CD4-positive, CD25-positive, alpha-beta regulatory T cell (primary cell): ENCODE data around the gene PEAR1. TPM values are rescaled to one million over a fixed set of nuclear protein-coding genes. Genes with fewer than 3 reads are reported as not detected.
A peak's percentile ranks its signal among the peaks of the same experiment; 100 is the strongest.

Experiments
- ATAC-seq, 2 donors: fragments of 150-1000 bp; cut with Tn5 transposase; one replicate each; pipeline ENCODE4 v1.10.0; 2021; ENCODE audit warnings: low read depth in 2 of 2, moderate number of reproducible peaks in 2 of 2, moderate library complexity in 1 of 2
- DNase-seq, 3 donors: peaks; one replicate each; pipeline versions ENCODE4 v3.0.0 to v3.0.0-alpha.2; 2012 to 2022; ENCODE audit warnings: mixed read lengths in 1 of 3
- H3K27ac ChIP-seq: one replicate; pipeline ENCODE4 v1.7.0; 2013; ENCODE audit warnings: mild to moderate bottlenecking, low read length; ENCODE audit not compliant: insufficient read depth, poor library complexity, severe bottlenecking
- H3K27me3 ChIP-seq: one replicate; pipeline ENCODE4 v1.7.0; 2013; ENCODE audit warnings: low read length; ENCODE audit not compliant: control insufficient read depth, insufficient read depth
- H3K36me3 ChIP-seq: one replicate; pipeline ENCODE4 v1.7.0; 2013; ENCODE audit warnings: mild to moderate bottlenecking, low read length, moderate library complexity; ENCODE audit not compliant: control insufficient read depth, insufficient read depth
- H3K4me1 ChIP-seq: 2 replicates; pipeline ENCODE4 v1.7.0; 2013; ENCODE audit warnings: mild to moderate bottlenecking, low read length; ENCODE audit not compliant: insufficient read depth, control insufficient read depth, poor library complexity, severe bottlenecking
- H3K4me3 ChIP-seq: one replicate; pipeline ENCODE4 v1.7.0; 2013; ENCODE audit warnings: low read depth, mild to moderate bottlenecking, low read length, moderate library complexity
- H3K9me3 ChIP-seq, 2 experiments: 1 replicate in 1 of 2; 2 replicates in 1 of 2; pipeline ENCODE4 v1.7.0; 2013; ENCODE audit warnings: low read length in 2 of 2, mild to moderate bottlenecking in 1 of 2, moderate library complexity in 1 of 2; ENCODE audit not compliant: control insufficient read depth in 2 of 2
- H3K27ac Mint-ChIP-seq, 3 donors: one replicate each; pipeline ENCODE4 v1.8.0; 2020 to 2022; ENCODE audit warnings: mild to moderate bottlenecking in 3 of 3, mixed read lengths in 3 of 3, moderate library complexity in 2 of 3
- H3K27me3 Mint-ChIP-seq: one replicate; pipeline ENCODE4 v1.8.0; 2022; ENCODE audit warnings: mild to moderate bottlenecking, mixed read lengths
- H3K36me3 Mint-ChIP-seq: one replicate; pipeline ENCODE4 v1.8.0; 2020; ENCODE audit warnings: mixed read lengths
- H3K4me1 Mint-ChIP-seq, 4 donors: one replicate each; pipeline ENCODE4 v1.8.0; 2020 to 2022; ENCODE audit warnings: mixed read lengths in 4 of 4, mild to moderate bottlenecking in 1 of 4
- H3K4me3 Mint-ChIP-seq, 4 donors: one replicate each; pipeline ENCODE4 v1.8.0; 2020 to 2022; ENCODE audit warnings: mild to moderate bottlenecking in 4 of 4, mixed read lengths in 4 of 4, moderate library complexity in 3 of 4
- H3K9me3 Mint-ChIP-seq, 7 donors: one replicate each; pipeline ENCODE4 v1.8.0; 2020 to 2022; ENCODE audit warnings: mixed read lengths in 7 of 7, mild to moderate bottlenecking in 3 of 7, moderate library complexity in 2 of 7
- polyA plus RNA-seq, 4 donors: library from polyadenylated mRNA; unstranded; fragments of 300-500 nt; fragmentation: Illumina TruSeq; gene quantifications; one replicate each; pipeline ENCODE4 v1.2.3, GENCODE V29; 2021
- total RNA-seq: library from RNA; stranded (reverse); gene quantifications from one replicate; pipeline ENCODE4 v1.2.3, GENCODE V29; 2022

The PEAR1 gene
- total and polyA plus RNA-seq, 5 donors from 2014 or later, result 1.3 TPM; not detected in 4

- peaks cover 23% of the 10 kb centered on the region for H3K4me1 ChIP-seq
- Mint-ChIP-seq H3K4me1 (peaks cover 0 to 14% (median 6%) of the 10 kb centered on the region in 4 donors), H3K9me3 (no peaks in the 10 kb centered on the region), H3K27ac (peak overlapping the region in 1 of 3 donors; percentile 61), H3K4me3 (no peak overlapping the region), H3K27me3 (peaks cover 37% of the 10 kb centered on the region), H3K36me3 (no peaks in the 10 kb centered on the region)
- no peaks in the 10 kb centered on the region for H3K9me3 ChIP-seq
- no peaks in the 10 kb centered on the region for H3K36me3 ChIP-seq
- H3K4me3 ChIP-seq, result no peak overlapping the region
- H3K27ac ChIP-seq, result no peak overlapping the region
- DNase-seq (no peak), ATAC-seq (no peak)
- peaks cover 1% of the 10 kb centered on the region for H3K27me3 ChIP-seq
These were observed 37.2 kb upstream of the PEAR1 start for GRCh38 chr1:156856282-156856785.

DNA sequence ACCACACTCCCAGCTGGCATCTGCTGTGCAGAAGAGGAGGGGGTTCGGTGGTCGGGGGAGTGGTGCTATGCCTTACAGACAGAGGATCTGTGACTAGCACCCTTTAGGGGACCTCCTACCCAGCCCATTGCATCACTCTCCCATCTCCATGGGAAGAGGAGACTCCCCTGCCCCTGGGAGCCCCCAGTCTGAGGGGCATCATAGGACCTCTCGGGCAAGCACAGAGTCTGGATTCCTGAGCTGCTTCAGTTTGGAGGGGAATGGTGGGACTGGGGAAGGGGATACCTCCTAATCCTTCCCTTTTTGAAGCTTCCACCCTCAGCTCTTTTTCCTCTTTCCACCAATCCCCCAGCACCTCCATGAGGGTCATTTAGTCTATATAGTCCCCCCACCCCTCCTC, 36.0 kb upstream of the PEAR1 start:
- Histone ChIP-seq H3K27me3 (peaks cover 10% of the 10 kb centered on the region), H3K4me1 (peaks cover 25% of the 10 kb centered on the region), H3K4me3 (no peak overlapping the region), H3K9me3 (no peaks in the 10 kb centered on the region), H3K27ac (no peak overlapping the region), H3K36me3 (no peaks in the 10 kb centered on the region)
- Mint-ChIP-seq H3K4me3 (peak overlapping the region in 1 of 4 donors; percentile 59), H3K27ac (peak overlapping the region in 1 of 3 donors; percentile 25), H3K36me3 (no peaks in the 10 kb centered on the region), H3K27me3 (peaks cover 45% of the 10 kb centered on the region), H3K4me1 (peaks cover 0 to 20% (median 7%) of the 10 kb centered on the region in 4 donors), H3K9me3 (no peaks in the 10 kb centered on the region)
- ATAC-seq, result no peak
- no peak for DNase-seq

- DNase-seq (no peak), ATAC-seq (no peak)
- H3K27ac Mint-ChIP-seq, result no peak overlapping the region
- Histone ChIP-seq H3K9me3 (no peaks in the 10 kb centered on the region), H3K36me3 (no peaks in the 10 kb centered on the region), H3K27me3 (peaks cover 10% of the 10 kb centered on the region), H3K27ac (no peak overlapping the region), H3K4me3 (no peak overlapping the region), H3K4me1 (peaks cover 35% of the 10 kb centered on the region)
- H3K4me3 Mint-ChIP-seq, result peak overlapping the region; percentile 31 to 49 (median 42)
- peaks cover 7 to 26% (median 10%) of the 10 kb centered on the region in 4 donors for H3K4me1 Mint-ChIP-seq
- no peaks in the 10 kb centered on the region for H3K9me3 Mint-ChIP-seq
- H3K27me3 Mint-ChIP-seq, result peaks cover 53% of the 10 kb centered on the region
- H3K36me3 Mint-ChIP-seq, result no peaks in the 10 kb centered on the region
These were observed 35.0 kb upstream of the PEAR1 start for GRCh38 chr1:156858555-156858956.

GRCh38 chr1:156858959-156859522, 34.5 kb upstream of the PEAR1 start, which contains the start of gene INSRR:
Gene INSRR (minus strand): TSS chr1:156859117. CDS start chr1:156858621, 496 bp downstream.
- Mint-ChIP-seq H3K27ac (no peak within 1 kb of the TSS), H3K4me3 (peak within 1 kb of the TSS; percentile 57 to 85 (median 76)), H3K9me3 (no peaks in the 10 kb centered on the region), H3K27me3 (peaks cover 56% of the 10 kb centered on the region), H3K4me1 (peaks cover 8 to 30% (median 11%) of the 10 kb centered on the region in 4 donors), H3K36me3 (no peaks in the 10 kb centered on the region)
- H3K4me1 ChIP-seq, result peaks cover 35% of the 10 kb centered on the region
- H3K4me3 ChIP-seq, result no peak within 1 kb of the TSS
- no peak for ATAC-seq
- H3K27me3 ChIP-seq, result peaks cover 12% of the 10 kb centered on the region
- DNase-seq, result no peak
- H3K36me3 ChIP-seq, result no peaks in the 10 kb centered on the region
- no peak within 1 kb of the TSS for H3K27ac ChIP-seq
- H3K9me3 ChIP-seq, result no peaks in the 10 kb centered on the region

DNA sequence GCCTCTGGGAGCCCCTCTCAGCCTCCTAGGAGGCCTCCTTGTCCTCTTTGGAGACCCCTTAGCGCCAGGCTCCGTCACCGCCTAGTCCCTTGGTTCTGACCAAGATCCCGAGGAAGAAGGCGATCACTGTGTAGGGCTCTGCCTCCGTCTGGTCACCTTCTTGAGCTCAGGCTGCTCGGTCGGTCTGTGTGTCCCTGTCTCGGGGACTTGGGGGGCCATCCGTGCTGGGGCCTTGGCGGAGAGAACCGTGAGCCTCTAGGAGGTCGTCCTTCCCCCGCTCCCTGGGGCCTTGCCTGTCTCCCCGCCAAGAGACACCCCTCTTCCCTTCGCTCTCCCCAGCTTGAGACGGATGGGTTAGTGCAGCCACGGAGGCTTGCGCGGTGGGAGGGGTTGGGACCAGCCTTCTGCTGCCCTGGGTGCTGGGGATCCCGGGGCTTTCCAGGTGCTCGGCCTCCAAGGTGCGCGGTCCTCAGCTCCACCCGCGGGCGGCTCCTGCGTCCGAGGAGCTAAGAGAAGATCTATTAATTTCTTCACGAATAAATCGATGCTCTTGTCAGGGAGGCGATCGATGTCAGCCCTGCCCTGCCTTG, 33.9 kb upstream of the PEAR1 start:
- Mint-ChIP-seq H3K36me3 (no peaks in the 10 kb centered on the region), H3K9me3 (no peaks in the 10 kb centered on the region), H3K27ac (no peak overlapping the region), H3K4me1 (peaks cover 8 to 30% (median 11%) of the 10 kb centered on the region in 4 donors), H3K27me3 (peaks cover 56% of the 10 kb centered on the region), H3K4me3 (peak overlapping the region; percentile 57 to 85 (median 76))
- peaks cover 35% of the 10 kb centered on the region for H3K4me1 ChIP-seq
- H3K9me3 ChIP-seq, result no peaks in the 10 kb centered on the region
- H3K27ac ChIP-seq, result no peak overlapping the region
- ATAC-seq, result no peak
- no peaks in the 10 kb centered on the region for H3K36me3 ChIP-seq
- H3K27me3 ChIP-seq, result peaks cover 13% of the 10 kb centered on the region
- H3K4me3 ChIP-seq, result no peak overlapping the region
- no peak for DNase-seq

DNA sequence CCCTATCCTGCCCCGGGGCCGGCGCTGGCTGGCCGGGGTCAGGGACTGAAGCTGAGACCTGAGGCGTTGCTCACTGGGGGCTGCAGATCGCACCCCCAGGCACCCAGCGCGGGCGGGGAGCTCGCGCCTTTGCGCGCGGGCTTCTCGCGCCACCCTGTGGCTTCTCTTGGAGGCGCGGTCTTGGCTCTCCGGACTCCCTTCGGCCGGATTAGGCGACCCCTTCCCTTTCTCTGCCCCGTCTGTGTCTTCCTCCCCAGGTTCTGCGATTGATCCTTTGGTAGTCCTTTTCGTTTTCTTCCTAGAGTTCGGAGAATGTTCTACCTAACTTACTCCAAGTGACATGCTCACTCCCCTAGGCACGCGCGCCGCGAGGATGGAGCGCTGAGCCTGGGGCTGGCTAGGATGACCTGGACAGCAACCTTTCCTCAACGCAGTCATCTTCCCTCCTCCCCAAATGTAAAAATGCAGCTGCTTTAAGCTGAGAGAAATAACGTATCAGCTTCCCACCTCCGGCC, 33.3 kb upstream of the PEAR1 start:
- peaks cover 13% of the 10 kb centered on the region for H3K27me3 ChIP-seq
- peak overlapping the region in 1 of 3 donors; percentile 70 for H3K27ac Mint-ChIP-seq
- H3K4me3 ChIP-seq, result peak overlapping the region; percentile 64
- H3K27me3 Mint-ChIP-seq, result peaks cover 56% of the 10 kb centered on the region
- H3K27ac ChIP-seq, result no peak overlapping the region
- H3K9me3 ChIP-seq, result no peaks in the 10 kb centered on the region
- H3K36me3 Mint-ChIP-seq, result no peaks in the 10 kb centered on the region
- peaks cover 8 to 30% (median 11%) of the 10 kb centered on the region in 4 donors for H3K4me1 Mint-ChIP-seq
- no peaks in the 10 kb centered on the region for H3K9me3 Mint-ChIP-seq
- peak; percentile 40 to 60 (median 50) for DNase-seq
- H3K4me3 Mint-ChIP-seq, result peak overlapping the region; percentile 70 to 89 (median 84)
- peak; percentile 50 to 57 for ATAC-seq
- H3K4me1 ChIP-seq, result peaks cover 35% of the 10 kb centered on the region
- H3K36me3 ChIP-seq, result no peaks in the 10 kb centered on the region

DNA sequence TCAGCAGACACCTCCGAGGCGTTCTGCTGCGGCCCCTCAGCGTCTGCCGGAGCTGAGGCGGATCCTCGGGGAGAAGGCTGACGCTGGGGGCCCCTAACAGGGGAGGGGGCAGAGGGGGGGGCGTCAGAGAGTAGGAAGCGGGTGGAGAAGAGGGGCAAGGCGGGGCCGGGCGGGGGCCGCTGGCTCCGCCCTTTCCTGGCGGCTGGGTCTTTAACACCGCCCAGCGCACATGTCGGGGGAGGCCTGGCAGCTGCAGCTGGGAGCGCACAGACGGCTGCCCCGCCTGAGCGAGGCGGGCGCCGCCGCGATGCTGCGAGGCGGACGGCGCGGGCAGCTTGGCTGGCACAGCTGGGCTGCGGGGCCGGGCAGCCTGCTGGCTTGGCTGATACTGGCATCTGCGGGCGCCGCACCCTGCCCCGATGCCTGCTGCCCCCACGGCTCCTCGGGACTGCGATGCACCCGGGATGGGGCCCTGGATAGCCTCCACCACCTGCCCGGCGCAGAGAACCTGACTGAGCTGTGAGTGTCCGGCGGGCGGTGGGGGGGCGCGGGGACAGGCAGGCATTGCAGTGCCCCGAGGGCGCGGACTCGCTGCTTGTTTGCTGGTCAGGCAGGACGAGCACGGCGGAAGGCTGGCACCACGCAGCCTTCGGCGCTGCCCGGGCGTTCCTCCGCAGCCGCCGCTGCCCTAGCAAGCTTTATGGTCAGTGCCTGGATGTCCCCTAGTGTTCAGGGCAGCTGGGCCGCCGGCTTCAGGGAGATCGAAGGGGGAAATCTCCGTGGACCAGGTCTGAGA, 32.7 kb upstream of the PEAR1 start, which contains the start of gene NTRK1:
Gene NTRK1 (plus strand): TSS at position 238 of the 796 bp plus-strand sequence. CDS start 70 bp downstream, at position 308.
- Histone ChIP-seq H3K4me1 (peaks cover 35% of the 10 kb centered on the region), H3K36me3 (no peaks in the 10 kb centered on the region), H3K27ac (no peak within 1 kb of the TSS), H3K4me3 (peak within 1 kb of the TSS; percentile 64), H3K9me3 (no peaks in the 10 kb centered on the region), H3K27me3 (peaks cover 13% of the 10 kb centered on the region)
- ATAC-seq, result peak; percentile 75 to 76
- H3K4me3 Mint-ChIP-seq, result peak within 1 kb of the TSS; percentile 70 to 89 (median 84)
- no peaks in the 10 kb centered on the region for H3K36me3 Mint-ChIP-seq
- no peaks in the 10 kb centered on the region for H3K9me3 Mint-ChIP-seq
- H3K4me1 Mint-ChIP-seq, result peaks cover 8 to 36% (median 11%) of the 10 kb centered on the region in 4 donors
- DNase-seq, result peak; percentile 42 to 74 (median 54)
- peak within 1 kb of the TSS in 1 of 3 donors; percentile 70 for H3K27ac Mint-ChIP-seq
- peaks cover 56% of the 10 kb centered on the region for H3K27me3 Mint-ChIP-seq
